H1 (cell line): ENCODE results near the gene ARHGEF39.

Experiments
- CHD1 ChIP-seq: IDR thresholded peaks from 2 replicates; pipeline ENCODE4 v1.6.1; 2012; ENCODE audit warnings: low read depth, low read length, improper control_type of control experiment
- CTBP2 ChIP-seq: IDR thresholded peaks from 2 replicates; pipeline ENCODE4 v1.7.0; 2011; ENCODE audit warnings: borderline replicate concordance, mild to moderate bottlenecking, moderate library complexity, mixed read lengths, low read length; ENCODE audit not compliant: insufficient read depth, insufficient read length
- CTCF ChIP-seq, 3 experiments: IDR thresholded peaks; 1 replicate in 2 of 3; 2 replicates in 1 of 3; pipeline versions ENCODE4 v1.5.1 to v1.6.1; 2011; ENCODE audit warnings: low read length in 3 of 3, mild to moderate bottlenecking in 3 of 3, inconsistent platforms in 2 of 3, low read depth in 1 of 3, moderate library complexity in 1 of 3; ENCODE audit not compliant: insufficient read depth in 1 of 3; ENCODE audit errors: control extremely low read depth in 1 of 3
- EGR1 ChIP-seq: IDR thresholded peaks from 2 replicates; pipeline ENCODE4 v1.6.1; 2011; ENCODE audit warnings: low read depth, low read length, borderline replicate concordance
- GTF2F1 ChIP-seq: IDR thresholded peaks from 2 replicates; pipeline ENCODE4 v1.6.1; 2012; ENCODE audit warnings: low read depth, low read length, improper control_type of control experiment, borderline replicate concordance
- POLR2A ChIP-seq, 2 experiments: IDR thresholded peaks; 1 replicate in 1 of 2; 2 replicates in 1 of 2; pipeline ENCODE4 v1.6.1; 2011; ENCODE audit warnings: low read depth in 2 of 2, low read length in 2 of 2, mild to moderate bottlenecking in 2 of 2; ENCODE audit errors: control extremely low read depth in 1 of 2
- SP2 ChIP-seq: IDR thresholded peaks from 2 replicates; pipeline ENCODE4 v1.6.1; 2012; ENCODE audit warnings: mild to moderate bottlenecking, low read length, inconsistent platforms
- TBP ChIP-seq: IDR thresholded peaks from 2 replicates; pipeline ENCODE4 v1.6.1; 2011; ENCODE audit warnings: low read depth, low read length, improper control_type of control experiment
- YY1 ChIP-seq: IDR thresholded peaks from 2 replicates; pipeline ENCODE4 v1.6.1; 2011; ENCODE audit warnings: low read depth, mild to moderate bottlenecking, low read length

GRCh38 chr9:35611230-35611797 lies 53.7 kb downstream of the ARHGEF39 start:
- TF ChIP-seq POLR2A (IDR thresholded peaks at IDR 0.05; ENCODE audit: control extremely low read depth in 1 of 2, low read depth in 2 of 2, low read length in 2 of 2) (no peak), CTBP2 (no peak), GTF2F1 (no peak), CTCF (IDR thresholded peaks at IDR 0.05; ENCODE audit: control extremely low read depth in 1 of 3, insufficient read depth in 1 of 3, low read depth in 1 of 3, low read length in 3 of 3) (peak; percentile 63 to 87 (median 87)), EGR1 (no peak), CHD1 (no peak), TBP (no peak), YY1 (no peak), SP2 (no peak)
